GM21717 (cell line): ENCODE results near the gene TREML2.
"Not testable (repeated sequence)": the region's sequence is repeated elsewhere in the genome, so short reads cannot be mapped to it uniquely, and the experiment has no call there.

Experiments
- ATAC-seq: cut with Tn5 transposase; IDR thresholded peaks from one replicate; pipeline ENCODE4 v1.9.1; 2021; ENCODE audit warnings: mild to moderate bottlenecking, moderate library complexity; ENCODE audit not compliant: unreplicated experiment

Gene TREML2, protein sequence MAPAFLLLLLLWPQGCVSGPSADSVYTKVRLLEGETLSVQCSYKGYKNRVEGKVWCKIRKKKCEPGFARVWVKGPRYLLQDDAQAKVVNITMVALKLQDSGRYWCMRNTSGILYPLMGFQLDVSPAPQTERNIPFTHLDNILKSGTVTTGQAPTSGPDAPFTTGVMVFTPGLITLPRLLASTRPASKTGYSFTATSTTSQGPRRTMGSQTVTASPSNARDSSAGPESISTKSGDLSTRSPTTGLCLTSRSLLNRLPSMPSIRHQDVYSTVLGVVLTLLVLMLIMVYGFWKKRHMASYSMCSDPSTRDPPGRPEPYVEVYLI

DNA sequence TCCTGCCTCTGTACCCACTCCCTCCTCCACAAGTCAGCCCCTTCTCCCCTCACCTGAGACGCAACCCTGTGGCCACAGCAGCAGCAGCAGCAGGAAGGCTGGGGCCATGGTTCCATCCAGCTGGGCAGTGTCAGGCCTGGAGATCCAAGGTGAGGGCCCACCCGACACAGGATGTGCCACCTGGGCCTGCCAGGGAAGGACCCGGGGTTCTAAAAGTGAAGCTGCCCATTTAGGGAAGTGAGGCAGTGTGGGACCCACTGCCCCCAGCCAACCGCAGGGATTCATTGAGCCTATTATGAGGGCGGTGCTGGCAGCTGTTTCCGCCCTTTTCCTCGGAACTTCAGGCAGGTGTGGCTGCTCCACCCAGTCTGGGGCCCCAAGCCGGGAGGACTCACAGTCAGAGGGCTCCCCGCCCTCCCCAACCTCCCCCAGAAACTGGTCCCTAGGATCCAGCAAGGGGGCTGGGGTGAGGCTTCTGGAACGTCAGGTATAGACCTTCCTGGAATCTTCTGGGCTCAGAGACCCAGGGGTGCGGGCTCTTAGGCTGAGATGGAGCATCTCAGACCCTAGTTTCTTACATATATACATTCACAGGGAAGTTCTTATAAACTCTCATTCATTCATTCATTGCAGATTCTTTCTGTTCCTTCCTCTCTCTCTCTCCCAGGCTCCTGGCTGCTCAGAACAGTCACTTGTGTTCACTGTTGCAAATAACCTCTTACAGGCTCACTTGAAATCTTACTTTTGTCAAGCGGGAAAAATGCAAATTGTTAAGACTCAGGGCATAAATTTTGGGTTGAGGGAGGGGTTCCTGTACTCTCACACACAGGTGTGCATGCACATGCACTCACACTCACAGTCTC lies at the start of gene TREML2:
Gene TREML2, minus strand, starts transcription at position 249 of the 863 bp plus-strand sequence. Its CDS starts 141 bp downstream, at position 108.
- ATAC-seq, result peak; percentile 40

DNA sequence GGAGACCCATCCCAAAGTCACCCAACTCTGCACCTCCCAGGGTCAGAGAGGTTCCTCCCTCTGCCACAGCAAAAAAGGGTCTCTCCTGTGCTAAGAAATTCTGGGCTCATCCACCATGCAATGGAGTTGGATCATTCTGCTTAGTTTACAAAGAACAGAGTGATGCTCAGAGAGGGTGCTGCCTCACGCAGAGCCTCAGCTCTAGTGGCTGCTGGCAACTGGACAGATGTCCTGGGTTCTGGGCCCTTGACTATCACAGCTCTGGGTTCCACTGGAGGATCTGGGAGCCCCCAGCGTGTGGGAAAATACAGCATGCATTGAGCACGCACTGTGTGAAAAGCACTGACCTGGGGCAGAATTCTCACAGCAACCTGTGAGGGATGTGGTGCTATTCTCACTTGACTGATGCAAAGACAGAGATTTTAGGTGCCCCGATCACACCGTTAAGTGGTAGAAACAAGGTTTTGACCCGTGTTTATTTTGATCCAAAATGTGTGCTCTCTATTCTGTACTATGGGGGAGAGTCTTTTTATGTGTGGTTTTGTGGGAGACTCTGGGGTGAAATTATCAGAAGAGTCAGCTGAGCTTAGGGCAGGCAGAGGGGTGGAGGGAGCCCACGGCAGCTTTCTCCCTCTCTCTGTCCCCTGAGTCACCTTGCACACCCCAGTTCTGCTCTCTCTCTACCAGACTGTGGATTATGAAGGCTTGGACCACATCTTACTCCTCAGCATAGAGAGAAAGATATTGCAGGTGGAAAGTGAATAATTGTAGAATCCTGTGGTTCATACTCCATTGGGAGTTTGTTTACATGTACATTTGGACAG lies 47.1 kb upstream of the TREML2 start:
- ATAC-seq, result no peak

DNA sequence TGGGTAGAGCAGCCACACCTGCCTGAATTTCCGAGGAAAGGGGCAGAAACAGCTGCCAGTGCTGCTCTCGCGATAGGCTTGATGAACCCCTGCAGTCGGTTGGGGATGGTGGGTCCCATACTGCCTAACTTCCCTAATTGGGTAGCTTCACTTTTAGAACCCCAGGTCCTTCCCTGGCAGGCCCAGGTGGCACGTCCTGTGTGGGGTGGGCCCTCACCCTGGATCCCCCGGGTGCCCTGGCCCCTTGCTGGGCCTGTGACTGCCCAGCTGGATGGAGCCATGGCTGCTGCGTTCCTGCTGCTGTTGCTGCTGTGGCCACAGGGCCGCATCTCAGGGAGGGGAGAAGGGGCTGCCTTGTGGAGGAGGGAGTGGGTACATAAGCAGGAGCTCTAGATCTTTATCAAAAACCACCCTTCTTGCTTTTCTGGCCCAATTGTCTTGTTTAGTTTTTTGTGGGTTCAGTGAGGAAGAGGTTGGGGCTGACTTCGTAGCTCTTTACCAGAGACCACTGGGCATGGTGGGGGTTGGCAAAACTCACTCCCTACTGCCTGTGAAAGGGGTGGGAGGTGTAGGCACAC lies 46.4 kb upstream of the TREML2 start:
- ATAC-seq, result no peak

DNA sequence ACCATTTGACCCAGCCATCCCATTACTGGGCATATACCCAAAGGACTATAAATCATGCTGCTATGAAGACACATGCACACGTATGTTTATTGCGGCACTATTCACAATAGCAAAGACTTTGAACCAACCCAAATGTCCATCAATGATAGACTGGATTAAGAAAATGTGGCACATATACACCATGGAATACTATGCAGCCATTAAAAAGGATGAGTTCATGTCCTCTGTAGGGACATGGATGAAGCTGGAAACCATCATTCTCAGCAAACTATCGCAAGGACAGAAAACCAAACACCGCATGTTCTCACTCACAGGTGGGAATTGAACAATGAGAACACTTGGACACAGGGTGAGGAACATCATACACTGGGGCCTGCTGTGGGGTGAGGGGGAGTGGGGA lies 45.6 kb upstream of the TREML2 start:
- ATAC-seq, result not testable (repeated sequence)

DNA sequence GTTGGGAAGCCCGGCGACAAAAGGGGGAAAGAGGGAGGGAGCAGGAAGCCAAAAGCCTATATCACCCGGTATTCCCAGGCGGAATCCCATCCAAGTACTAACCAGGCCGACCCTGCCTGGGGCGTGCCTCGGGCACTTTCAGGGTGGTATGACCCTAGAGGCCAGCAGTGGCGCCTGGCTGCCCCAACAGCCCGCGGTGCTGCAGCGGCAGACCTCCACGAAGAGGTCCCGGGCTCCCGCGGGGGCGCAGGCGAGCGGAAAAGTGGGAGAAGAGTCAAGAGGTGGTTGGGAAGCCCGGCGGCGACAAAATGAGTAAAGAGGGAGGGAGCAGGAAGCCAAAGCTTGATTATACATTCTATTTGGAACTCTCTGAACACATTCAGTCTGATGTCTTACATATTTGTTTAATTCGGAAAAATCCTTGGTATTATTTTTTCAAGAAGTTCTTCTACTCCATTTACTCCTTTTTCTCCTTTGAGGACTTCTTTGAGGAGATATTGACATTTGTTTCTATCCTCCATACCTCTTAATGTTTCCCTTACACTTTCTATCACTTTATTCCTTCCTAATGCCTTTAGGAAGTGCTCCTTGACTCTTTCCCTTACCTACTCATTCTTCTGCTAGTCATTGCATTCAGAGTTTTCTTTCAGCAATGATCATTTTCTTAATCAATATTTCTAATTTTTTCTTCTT lies 38.7 kb upstream of the TREML2 start:
- ATAC-seq, result no peak

DNA sequence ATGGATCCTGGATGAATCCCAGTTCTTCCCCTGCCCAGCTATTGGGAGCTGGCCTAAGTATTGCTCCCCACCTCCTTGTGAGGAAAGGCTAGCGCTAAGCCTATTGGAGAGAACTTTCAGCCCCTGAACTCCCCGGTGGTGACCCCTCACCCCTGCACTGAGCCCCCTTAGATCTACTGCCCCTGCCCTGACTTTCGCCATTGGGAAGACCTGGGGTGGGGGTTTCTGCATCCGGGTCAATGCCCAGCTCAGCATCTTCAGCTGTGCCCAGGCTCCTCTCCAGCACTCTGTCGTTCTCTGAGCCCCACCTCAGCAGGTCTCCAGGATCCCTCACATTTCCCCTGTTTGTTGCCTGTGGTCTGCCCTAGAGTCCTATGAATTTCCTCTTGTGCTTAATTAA lies 36.2 kb upstream of the TREML2 start:
- ATAC-seq, result no peak

DNA sequence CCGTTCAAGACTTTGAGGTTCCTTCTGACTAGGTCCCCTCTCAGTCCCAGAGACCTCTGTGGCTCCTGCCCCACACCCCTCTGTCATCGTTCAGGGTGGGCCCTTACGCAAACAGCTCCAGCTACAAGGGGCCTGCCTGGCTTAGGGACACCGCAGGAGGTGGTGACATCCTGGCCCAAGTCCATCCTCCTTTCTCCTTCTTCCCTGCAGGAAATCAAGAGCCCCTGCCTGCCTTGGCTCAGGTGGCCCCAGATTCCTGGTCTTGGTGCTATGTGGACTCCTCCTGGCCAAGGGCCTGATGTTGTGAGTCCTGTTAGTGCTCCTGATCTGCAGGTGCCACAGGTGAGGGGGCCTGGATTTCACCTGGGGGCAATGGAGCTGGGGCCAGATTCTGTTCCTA lies 35.3 kb upstream of the TREML2 start:
- ATAC-seq, result no peak

DNA sequence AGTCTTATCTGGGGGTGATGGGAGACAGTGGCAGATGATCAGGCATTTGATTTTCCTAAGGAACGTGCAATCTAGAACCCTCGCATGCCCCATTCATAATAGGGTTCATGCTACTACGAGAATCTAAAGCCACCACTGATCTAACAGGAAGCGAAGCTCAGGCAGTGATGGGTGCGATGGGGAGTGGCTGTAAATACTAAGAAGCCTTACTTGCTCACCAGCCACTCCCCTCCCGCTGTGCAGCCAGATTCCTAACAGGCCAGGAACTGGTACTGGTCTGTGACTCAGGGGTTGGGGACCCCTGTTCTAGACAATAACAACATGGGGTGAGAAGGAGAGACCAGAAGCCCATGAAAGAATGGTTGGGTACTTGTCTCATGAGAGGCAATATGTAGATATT lies 31.7 kb upstream of the TREML2 start:
- ATAC-seq, result no peak

DNA sequence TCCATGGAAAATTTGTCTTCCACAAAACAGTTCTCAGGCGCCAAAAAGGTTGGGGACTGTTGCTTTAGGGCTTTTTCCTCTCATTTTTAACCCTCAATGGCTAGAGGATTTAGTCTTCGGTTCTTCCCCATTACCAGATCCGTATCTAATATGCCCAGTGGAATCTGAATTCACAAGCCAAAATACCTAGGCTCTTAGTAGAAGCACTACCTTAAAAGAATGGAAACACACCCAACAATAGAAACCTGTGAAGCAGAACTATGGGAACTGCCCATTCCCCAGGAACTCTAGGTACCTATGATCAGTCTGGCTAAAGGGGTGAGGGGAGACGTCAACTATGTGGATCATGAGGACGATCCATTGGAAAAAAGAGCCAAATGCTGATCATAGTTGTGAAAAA lies 30.3 kb upstream of the TREML2 start:
- ATAC-seq, result no peak

DNA sequence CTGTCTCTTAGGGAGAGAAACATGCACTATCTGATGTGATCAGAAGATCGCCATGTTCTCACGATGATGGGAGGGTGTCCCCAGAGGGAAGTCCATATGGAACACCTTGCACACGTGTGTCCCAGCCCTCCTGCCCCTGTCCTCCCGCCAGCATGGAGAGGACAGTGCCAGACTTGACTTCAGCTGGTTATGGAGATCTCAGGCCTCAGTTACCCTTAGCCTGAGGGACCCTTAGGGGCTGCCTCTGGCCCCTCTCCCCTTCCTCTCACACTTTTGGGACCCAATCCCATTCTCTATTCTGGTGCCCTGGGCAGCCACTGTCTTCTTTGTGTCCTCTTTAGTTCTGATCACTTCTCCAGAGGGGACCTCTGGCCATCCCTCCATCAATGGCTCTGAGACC lies 28.8 kb upstream of the TREML2 start:
- ATAC-seq, result no peak

DNA sequence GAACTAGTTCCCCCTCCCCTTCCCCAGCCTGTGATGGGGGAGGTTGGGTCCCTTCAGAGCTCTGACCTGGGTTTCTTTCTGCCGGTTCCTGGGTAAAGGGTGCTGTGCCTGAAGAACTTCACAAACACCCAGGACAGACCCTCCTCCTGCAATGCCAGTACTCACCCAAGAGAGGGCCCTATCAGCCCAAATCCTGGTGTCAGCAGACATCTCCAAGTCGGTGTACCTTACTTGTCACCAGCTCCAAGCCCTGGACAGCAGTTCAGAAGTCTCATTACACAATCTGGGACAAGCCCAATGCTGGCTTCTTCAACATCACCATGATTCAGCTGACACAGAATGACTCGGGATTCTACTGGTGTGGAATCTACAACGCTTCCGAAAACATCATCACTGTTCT lies 27.7 kb upstream of the TREML2 start:
- ATAC-seq, result no peak

DNA sequence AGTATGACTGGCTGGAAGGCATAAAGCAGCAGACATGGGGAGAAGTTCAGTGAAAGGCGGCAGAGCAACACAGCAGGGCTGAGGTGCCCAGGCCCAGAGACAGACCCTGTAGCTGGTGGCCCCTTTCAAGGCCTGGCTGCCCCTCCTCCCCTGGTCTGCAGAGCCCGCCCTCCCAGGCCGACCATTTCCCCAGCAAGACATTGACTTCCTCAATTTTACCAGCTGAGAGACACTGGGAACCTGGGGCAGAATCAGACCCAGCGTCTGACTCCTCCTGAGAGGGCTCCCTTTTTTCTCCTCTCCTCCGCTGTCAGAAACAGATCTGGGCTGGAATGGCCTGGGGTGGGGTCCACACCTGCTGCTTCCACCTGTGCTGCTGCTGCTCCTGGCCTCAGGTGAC lies 27.1 kb upstream of the TREML2 start, which contains the start of gene TREML4:
Gene TREML4, plus strand, starts transcription at position 254 of the 400 bp plus-strand sequence. Its CDS starts 79 bp downstream, at position 333.
- ATAC-seq, result no peak

DNA sequence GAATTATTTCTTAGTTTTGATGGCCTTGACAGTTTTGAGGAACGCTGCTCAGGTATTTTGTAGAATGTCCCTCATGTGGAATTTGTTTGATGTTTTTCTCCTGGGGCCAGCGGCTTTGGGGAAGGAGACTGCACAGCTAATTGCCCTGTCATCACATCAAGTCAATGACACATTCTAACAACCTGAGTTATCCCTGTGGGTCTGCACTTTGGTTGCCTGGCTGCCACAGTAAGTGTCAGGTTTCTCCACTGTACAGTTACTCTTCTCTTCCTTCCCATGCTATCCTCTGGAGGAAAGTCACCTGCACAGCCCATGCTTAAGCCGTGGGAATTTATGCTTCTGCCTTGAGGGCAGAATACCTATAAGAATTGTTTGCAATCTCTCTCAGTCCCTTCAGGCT lies 25.8 kb upstream of the TREML2 start:
- no peak for ATAC-seq

DNA sequence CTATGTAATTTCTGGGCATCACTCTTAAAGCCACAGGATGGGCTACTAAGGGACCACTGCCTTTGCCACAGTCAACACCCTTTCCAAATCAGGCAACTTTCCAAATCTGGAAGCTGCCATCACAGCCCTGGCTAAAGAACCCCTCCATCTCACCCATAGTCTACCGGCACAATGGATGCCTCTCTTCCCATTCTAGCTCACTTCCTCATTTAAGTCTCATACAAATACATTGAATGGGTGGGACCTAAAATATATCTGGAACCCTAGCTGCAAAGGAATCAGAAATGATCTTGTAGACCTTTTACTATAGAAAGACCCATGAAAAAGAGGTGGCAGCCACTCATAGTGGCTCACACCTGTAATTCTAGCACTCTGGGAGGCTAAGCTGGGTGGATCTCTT lies 23.9 kb upstream of the TREML2 start:
- no peak for ATAC-seq

DNA sequence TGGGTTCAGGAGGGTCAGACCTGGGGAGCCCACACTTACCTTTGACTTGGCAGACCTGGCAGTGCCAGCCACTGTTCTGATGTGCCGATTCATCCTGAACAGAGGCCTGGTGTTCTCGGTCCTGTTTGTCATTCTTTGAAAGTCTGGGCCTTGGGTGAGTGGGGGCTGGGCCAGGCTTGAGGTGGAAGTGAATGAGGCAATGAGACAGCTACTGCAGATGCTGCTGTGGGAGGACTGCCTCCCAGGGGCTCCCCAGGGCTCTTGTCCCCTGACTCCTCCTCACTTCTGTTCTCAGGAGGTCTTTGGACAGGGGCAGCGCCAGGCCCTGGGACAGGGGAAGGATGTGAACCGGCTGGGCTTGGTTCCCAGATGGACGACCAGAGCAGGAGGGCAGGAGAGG lies 21.6 kb upstream of the TREML2 start:
- ATAC-seq, result no peak

DNA sequence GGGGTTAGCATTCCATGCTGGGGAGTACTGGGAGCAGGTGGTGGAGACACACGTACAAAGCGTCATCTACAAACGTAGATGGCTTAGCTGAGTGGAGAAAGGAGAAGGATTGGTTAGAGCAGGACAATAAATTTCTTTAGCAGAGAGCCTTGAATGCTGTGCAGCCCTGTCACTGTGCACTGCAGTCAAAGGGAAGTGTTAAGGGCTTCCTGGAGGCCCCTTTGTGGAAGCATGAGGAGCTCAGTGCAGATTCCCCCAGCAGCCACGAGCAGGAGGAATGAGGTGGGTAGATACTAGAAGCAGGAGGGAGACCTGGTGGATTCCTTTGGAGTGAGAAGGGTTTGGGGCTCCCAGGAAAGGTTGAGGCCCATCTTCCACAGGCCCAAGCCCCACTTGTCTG lies 21.1 kb upstream of the TREML2 start:
- no peak for ATAC-seq

DNA sequence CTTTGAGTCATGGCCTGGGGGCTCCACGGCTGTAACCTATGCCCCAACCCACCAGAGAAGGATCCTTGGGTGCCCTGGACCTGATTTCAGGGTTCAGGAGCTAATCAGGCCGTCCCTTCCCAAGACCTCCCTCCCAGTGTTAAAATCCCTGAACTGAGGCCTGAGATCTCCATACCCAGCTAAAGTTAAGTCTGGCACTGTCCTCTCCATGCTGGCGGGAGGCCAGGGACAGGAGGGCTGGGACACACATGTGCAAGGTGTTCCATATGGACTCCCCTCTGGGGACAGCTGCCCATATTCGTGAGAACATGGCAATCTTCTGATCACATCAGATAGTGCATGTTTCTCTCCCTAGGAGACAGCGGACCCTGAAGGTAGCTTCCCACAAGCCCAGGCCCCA lies 15.7 kb upstream of the TREML2 start:
- no peak for ATAC-seq

DNA sequence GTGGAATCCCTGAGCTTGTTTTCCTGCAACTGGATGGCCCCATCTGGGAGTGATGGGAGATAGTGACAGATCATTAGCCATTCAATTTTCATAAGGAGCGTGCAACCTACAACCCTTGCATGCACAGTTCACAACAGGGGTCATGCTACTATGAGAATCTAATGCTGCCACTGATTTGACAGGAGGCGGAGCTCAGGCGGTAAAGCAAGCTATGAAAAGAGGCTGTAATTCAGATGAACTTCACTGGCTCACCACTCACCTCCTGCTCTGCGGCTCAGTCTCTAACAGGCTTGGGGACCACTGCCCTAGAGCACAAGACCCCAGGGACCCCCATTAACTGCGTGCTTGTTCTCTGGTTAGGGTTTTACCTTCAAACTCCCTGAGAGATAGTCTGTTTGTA lies 14.8 kb upstream of the TREML2 start:
- ATAC-seq, result no peak

DNA sequence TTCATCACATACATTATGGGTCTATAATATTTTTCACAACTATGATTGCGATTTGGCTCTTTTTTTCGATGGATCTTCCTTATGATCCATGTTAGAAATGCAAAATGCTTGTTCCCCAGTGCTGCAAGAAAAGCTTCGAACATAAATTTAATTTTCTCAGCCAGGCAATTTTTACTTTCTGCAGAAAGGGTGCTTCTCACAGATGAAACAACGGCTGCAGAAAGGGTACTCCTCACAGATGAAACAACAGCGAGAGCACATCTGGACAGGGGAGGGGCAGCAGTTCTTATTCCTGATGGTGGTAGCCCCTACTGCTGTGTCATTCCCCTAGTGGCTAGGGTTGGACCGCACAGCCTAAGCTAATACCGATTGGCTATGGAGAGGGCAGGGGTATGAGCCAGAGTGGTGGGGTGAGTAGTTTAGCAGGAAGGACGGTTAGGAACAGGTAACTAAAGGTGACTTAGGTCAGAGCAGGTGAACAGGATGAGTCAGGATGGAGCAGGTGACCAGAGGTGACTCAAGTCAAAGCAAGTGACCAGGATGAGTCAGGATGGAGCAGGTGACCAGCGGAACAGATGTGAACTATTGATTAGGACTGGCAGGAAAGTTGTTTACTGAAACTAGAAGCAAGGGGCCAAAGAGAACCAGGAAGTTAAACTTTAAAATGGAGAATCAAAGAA lies 13.8 kb upstream of the TREML2 start:
- no peak for ATAC-seq
